ENCODE results near the gene CCDC154.
"Not testable (repeated sequence)": the region's sequence is repeated elsewhere in the genome, so short reads cannot be mapped to it uniquely, and the experiment has no call there.

The CCDC154 gene

DNA sequence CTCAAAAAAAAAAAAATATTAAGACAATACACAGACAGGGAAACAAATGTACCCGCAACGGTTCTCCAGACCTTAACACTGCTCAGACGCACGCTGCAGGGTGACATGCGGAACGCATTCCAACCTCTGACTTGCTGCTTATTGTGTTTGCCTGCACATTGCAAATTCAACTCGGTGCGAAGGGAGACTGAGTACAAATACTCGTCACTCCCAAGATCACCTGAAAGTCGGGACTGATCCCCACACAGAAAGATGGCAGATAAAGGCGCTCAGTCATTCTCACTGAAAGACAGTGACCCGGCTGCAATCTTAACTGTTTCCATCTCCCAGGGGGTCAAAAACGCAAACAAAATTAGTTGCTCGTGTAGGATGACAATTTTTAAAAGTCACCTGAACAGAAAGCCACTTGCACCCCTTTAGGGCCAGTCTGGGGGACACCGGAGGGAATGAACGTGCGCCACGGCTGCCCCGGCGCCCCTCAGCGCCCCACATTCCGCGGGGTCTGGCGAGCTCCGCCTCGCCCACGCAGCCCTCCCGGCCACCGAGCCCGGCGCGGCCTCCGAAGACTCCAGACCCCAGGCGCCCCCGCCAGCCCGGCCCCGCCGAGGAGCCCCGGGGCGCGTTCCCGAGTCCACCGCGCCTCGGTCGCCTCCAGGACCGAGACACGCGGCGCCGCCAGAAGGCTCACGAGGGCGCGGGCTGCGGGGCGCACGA is 29.9 kb upstream of the CCDC154 start:
- no peak for DNase-seq

GRCh38 chr16:1472974-1473373 is 28.6 kb upstream of the CCDC154 start:
- no peak for DNase-seq

GRCh38 chr16:1471569-1472194 is 27.3 kb upstream of the CCDC154 start:
- no peak for DNase-seq

- DNase-seq, result no peak
Observed at GRCh38 chr16:1470481-1471251, 26.3 kb upstream of the CCDC154 start.

DNA sequence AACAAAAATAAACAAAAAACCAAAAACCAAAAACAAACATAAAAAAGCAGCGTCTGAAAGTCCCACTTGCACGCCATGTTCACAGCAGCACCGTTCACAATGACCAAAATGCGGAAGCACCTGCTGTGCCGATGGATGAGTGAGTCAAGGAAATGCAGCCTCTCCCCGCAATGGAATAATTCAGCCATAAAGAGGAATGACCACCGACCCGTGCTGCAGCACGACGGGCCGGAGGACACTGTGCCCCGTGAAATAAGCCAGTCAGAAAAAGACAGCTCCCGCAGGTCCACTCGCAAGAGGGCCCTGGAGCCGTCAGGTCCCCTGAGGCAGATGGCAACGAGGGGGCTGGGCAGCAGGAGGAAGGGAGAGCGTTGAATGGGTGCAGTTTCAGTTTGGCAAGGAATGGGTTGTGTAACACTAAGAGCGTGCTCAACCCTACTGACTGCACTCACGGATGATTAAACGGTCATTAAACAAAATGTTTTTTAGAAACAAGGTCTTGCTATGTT is 25.4 kb upstream of the CCDC154 start:
- no peak for DNase-seq

- DNase-seq, result not testable (repeated sequence)
Observed at GRCh38 chr16:1469141-1469540, 24.8 kb upstream of the CCDC154 start.

- DNase-seq, result no peak
Observed at GRCh38 chr16:1468426-1468810, 24.1 kb upstream of the CCDC154 start.

- no peak for DNase-seq
Observed at GRCh38 chr16:1466968-1467521, 22.7 kb upstream of the CCDC154 start.

- DNase-seq, result no peak
Observed at GRCh38 chr16:1466054-1466453, 21.7 kb upstream of the CCDC154 start.

DNA sequence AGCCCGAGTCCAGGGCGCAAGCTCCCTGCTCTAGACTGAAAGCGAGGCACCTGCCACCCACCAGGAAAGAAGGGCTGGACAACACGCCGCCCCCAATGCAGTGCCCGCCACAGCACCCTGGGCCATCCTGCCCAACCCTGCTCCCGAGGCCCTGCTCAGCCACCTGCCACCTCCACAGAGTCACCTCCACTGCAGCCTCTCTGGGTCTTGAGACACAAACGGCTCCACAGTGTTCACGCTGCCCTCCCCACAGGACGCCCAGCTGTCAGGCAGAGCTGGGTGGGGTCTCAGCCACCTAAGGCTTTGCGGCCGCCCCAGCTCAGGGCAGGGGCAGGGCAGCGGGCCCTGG is 21.2 kb upstream of the CCDC154 start:
- no peak for DNase-seq

- DNase-seq, result no peak
Observed at GRCh38 chr16:1464894-1465566, 20.7 kb upstream of the CCDC154 start.

- DNase-seq, result no peak
Observed at GRCh38 chr16:1464196-1464893, 20.0 kb upstream of the CCDC154 start.

GRCh38 chr16:1461146-1461545 is 16.8 kb upstream of the CCDC154 start:
- DNase-seq, result no peak

GRCh38 chr16:1460602-1461138 is 16.3 kb upstream of the CCDC154 start:
- DNase-seq, result no peak

DNA sequence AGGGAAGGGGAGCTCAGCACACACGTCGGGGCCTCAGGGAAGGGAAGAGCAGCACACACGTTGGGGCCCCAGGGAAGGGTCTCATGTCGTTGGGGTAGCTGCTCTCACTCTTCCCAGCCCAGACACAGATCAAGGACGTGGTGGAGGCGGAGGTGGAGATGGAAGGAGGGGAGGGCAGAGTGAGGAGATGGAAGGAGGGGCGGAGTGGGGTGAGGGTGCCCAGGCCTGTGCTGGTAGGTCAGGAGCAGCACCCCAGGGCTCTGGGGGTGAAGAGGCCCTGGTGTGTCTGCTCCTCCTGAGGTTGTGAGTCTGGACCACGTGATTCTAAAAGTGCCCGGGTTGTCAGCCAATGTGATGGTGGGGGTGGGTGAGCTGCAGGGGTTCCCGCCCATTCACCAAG is 15.6 kb upstream of the CCDC154 start:
- DNase-seq, result no peak

GRCh38 chr16:1458977-1459341 is 14.6 kb upstream of the CCDC154 start:
- DNase-seq, result no peak

GRCh38 chr16:1458336-1458976 is 14.1 kb upstream of the CCDC154 start:
- no peak for DNase-seq

DNA sequence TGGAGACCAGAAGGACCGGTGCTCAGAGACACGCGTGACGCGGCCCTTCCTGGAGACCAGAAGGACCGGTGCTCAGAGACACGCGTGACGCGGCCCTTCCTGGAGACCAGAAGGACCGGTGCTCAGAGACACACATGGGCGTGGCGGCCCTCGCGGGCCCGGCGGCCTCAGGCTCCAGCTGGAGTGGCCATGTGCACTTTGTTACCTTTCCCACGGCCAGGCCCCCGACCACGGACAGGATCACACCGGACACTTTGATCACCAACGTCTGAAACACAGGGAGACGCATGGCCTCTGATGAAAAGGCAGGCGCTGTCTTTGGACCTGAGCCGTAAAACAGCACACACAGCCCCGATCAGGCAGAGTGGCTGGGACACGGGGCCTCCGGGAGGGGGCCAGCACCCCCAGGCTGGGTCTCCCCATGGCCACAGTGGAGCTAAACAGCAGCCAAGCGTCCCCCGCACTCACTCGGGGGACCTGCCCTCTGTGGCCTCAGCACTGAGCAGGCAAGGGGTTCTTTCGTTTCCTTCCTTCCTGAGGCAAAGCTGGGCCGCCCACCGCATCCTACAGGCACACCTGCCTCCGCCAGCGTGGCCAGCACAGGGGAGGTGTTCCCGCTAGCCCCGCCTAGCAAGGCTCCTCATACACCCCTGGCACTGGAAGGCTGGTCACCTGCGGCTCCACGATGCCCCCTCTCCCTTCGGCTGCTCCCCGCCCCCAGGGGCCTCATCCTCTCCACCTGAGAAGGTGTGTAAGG is 13.3 kb upstream of the CCDC154 start:
- DNase-seq, result no peak

- no peak for DNase-seq
Observed at GRCh38 chr16:1456951-1457350, 12.6 kb upstream of the CCDC154 start.

DNA sequence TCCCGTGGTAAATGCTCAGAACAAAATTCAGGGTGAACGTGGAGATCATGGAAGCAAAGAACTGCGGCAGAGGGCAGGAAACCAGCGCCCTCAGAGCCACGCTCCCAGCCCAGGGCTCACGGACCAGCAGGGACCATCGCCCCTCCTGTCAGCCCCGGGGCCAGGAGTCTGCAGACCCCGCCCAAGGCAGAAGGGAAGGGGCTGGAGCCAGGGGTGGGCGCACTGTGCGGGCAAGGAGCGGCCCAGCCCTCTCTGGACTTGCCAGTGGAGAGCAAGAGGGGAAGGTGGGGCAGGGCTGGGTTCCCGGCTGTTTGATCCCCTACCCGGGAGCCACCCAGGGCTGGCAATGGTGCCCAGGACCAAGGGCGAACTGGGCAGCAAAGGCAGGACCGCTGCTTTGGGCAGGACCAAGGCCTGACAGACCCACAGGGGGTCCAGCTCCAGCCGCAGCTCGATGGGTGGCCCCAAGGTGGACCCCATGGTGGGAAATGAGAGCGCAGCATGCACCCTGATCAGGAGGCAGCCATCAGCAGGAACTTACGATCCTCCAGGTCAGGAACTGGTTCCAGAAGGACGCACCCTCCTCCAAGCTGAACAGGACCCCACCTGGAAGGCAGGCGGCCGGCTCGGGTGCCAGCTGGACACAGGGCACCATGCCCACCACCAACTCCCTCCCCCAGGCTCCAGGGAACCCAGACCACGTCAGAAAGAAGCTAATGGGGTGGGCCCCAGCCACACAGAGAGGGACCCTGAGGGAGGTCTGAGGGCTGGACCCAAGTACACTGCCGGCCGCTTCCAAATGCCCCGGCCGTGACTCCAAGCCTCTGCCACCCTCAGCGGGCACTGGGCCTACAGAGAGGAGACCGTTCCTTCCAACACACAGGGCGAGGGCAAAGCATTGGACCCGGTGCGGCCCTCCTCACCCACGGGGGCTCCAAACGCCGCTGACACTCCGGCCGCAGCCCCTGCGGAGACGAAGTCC is 11.1 kb upstream of the CCDC154 start:
- no peak for DNase-seq

Data from stimulated activated CD4-positive, alpha-beta T cell treated with anti-CD3 and anti-CD28 coated beads, Interleukin-4, amount 100 ng/mL, for 1 hour (primary cell).